H9 (cell line): ENCODE measurements around the gene COL11A1. TPM values are rescaled to one million over a fixed set of nuclear protein-coding genes. Genes with fewer than 3 reads are reported as not detected.

Experiments
- DNase-seq: peaks from one replicate; pipeline ENCODE4 v3.0.0-alpha.2; 2017
- H2AFZ ChIP-seq: one replicate; pipeline ENCODE4 v1.6.1; 2013; ENCODE audit warnings: mild to moderate bottlenecking, low read length, control low read depth, moderate library complexity
- H2AK5ac ChIP-seq: 2 replicates; pipeline ENCODE4 v1.6.1; 2013; ENCODE audit warnings: low read length, control low read depth, mixed read lengths; ENCODE audit not compliant: insufficient read length
- H2BK120ac ChIP-seq: one replicate; pipeline ENCODE4 v1.6.1; 2013; ENCODE audit warnings: low read depth, mild to moderate bottlenecking, low read length, control low read depth, inconsistent platforms; ENCODE audit not compliant: poor library complexity, severe bottlenecking
- H2BK12ac ChIP-seq: 2 replicates; pipeline ENCODE4 v1.6.1; 2013; ENCODE audit warnings: low read length, control low read depth, mixed read lengths, low read depth; ENCODE audit not compliant: insufficient read length
- H2BK15ac ChIP-seq: 2 replicates; pipeline ENCODE4 v1.6.1; 2013; ENCODE audit warnings: low read depth, low read length, control low read depth
- H2BK20ac ChIP-seq: one replicate; pipeline ENCODE4 v1.6.1; 2013; ENCODE audit warnings: low read depth, mild to moderate bottlenecking, low read length, control low read depth, inconsistent platforms; ENCODE audit not compliant: poor library complexity, severe bottlenecking
- H2BK5ac ChIP-seq: 2 replicates; pipeline ENCODE4 v1.6.1; 2013; ENCODE audit warnings: low read length, control low read depth, mixed read lengths; ENCODE audit not compliant: insufficient read length
- H3K14ac ChIP-seq: 2 replicates; pipeline ENCODE4 v1.6.1; 2013; ENCODE audit warnings: low read length, control low read depth; ENCODE audit not compliant: insufficient read depth
- H3K18ac ChIP-seq: 2 replicates; pipeline ENCODE4 v1.6.1; 2013; ENCODE audit warnings: low read depth, mild to moderate bottlenecking, mixed read lengths, low read length, control low read depth; ENCODE audit not compliant: insufficient read length
- H3K23ac ChIP-seq: 2 replicates; pipeline ENCODE4 v1.6.1; 2013; ENCODE audit warnings: low read length, control low read depth, mixed read lengths, low read depth; ENCODE audit not compliant: insufficient read length
- H3K23me2 ChIP-seq: 2 replicates; pipeline ENCODE4 v1.6.1; 2013; ENCODE audit warnings: low read depth, mild to moderate bottlenecking, mixed read lengths, low read length, control low read depth; ENCODE audit not compliant: insufficient read length, poor library complexity, severe bottlenecking
- H3K27ac ChIP-seq: 2 replicates; pipeline ENCODE4 v1.5.1; 2013; ENCODE audit warnings: low read length, control low read depth, mixed read lengths, low read depth; ENCODE audit not compliant: insufficient read length
- H3K27me3 ChIP-seq: 2 replicates; pipeline ENCODE4 v1.6.1; 2013; ENCODE audit warnings: low read length, control low read depth, inconsistent platforms; ENCODE audit not compliant: insufficient read depth
- H3K4ac ChIP-seq: 2 replicates; pipeline ENCODE4 v1.6.1; 2013; ENCODE audit warnings: low read depth, mild to moderate bottlenecking, control low read depth, inconsistent platforms, low read length, moderate library complexity
- H3K4me1 ChIP-seq: 2 replicates; pipeline ENCODE4 v1.6.1; 2013; ENCODE audit warnings: low read length, control low read depth, inconsistent platforms; ENCODE audit not compliant: insufficient read depth
- H3K4me2 ChIP-seq: 2 replicates; pipeline ENCODE4 v1.6.1; 2013; ENCODE audit warnings: low read length, control low read depth, mixed read lengths; ENCODE audit not compliant: insufficient read length, insufficient read depth
- H3K56ac ChIP-seq: 2 replicates; pipeline ENCODE4 v1.6.1; 2013; ENCODE audit warnings: low read depth, mild to moderate bottlenecking, mixed read lengths, low read length, control low read depth; ENCODE audit not compliant: insufficient read length
- H3K79me1 ChIP-seq: 2 replicates; pipeline ENCODE4 v1.6.1; 2013; ENCODE audit warnings: low read depth, mild to moderate bottlenecking, moderate library complexity, low read length, control low read depth, inconsistent platforms; ENCODE audit not compliant: insufficient read depth, poor library complexity, severe bottlenecking
- H3K79me2 ChIP-seq: 2 replicates; pipeline ENCODE4 v1.6.1; 2013; ENCODE audit warnings: low read length, control low read depth, inconsistent platforms; ENCODE audit not compliant: insufficient read depth
- H3K9ac ChIP-seq: 2 replicates; pipeline ENCODE4 v1.6.1; 2013; ENCODE audit warnings: low read length, control low read depth, mixed read lengths; ENCODE audit not compliant: insufficient read length; ENCODE audit errors: extremely low read depth
- H3K9me3 ChIP-seq: one replicate; pipeline ENCODE4 v1.6.1; 2013; ENCODE audit warnings: low read depth, low read length, inconsistent platforms; ENCODE audit not compliant: control insufficient read depth
- H3T11ph ChIP-seq: one replicate; pipeline ENCODE4 v1.6.1; 2013; ENCODE audit warnings: mild to moderate bottlenecking, low read length, control low read depth, inconsistent platforms
- H4K20me1 ChIP-seq: one replicate; pipeline ENCODE4 v1.6.1; 2013; ENCODE audit not compliant: control insufficient read depth, insufficient read length, insufficient read depth
- H4K5ac ChIP-seq: 2 replicates; pipeline ENCODE4 v1.6.1; 2013; ENCODE audit warnings: low read depth, mild to moderate bottlenecking, mixed read lengths, low read length, control low read depth; ENCODE audit not compliant: insufficient read length
- H4K8ac ChIP-seq: replicated peaks from 2 replicates; pipeline ENCODE4 v1.6.1; 2013; ENCODE audit warnings: low read length, control low read depth, mixed read lengths, low read depth; ENCODE audit not compliant: insufficient read length
- H4K91ac ChIP-seq: 2 replicates; pipeline ENCODE4 v1.6.1; 2013; ENCODE audit warnings: low read depth, mild to moderate bottlenecking, moderate library complexity, mixed read lengths, low read length, control low read depth; ENCODE audit not compliant: insufficient read length
- H3K27ac Mint-ChIP-seq, 3 experiments: 2 replicates in 2 of 3; 3 replicates in 1 of 3; pipeline ENCODE4 v1.8.0; 2020 to 2021; ENCODE audit warnings: mixed read lengths in 3 of 3, mild to moderate bottlenecking in 1 of 3, moderate library complexity in 1 of 3
- H3K27me3 Mint-ChIP-seq: 2 replicates; pipeline ENCODE4 v1.8.0; 2021; ENCODE audit warnings: low read depth, mild to moderate bottlenecking, moderate library complexity, mixed read lengths
- H3K36me3 Mint-ChIP-seq, 3 experiments: 2 replicates in 2 of 3; 3 replicates in 1 of 3; pipeline ENCODE4 v1.8.0; 2020 to 2021; ENCODE audit warnings: low read depth in 3 of 3, mixed read lengths in 3 of 3; ENCODE audit not compliant: insufficient read depth in 1 of 3
- H3K4me1 Mint-ChIP-seq, 2 experiments: 2 replicates each; pipeline ENCODE4 v1.8.0; 2020; ENCODE audit warnings: mixed read lengths in 2 of 2
- H3K4me3 Mint-ChIP-seq, 2 experiments: 2 replicates in 1 of 2; 3 replicates in 1 of 2; pipeline ENCODE4 v1.8.0; 2020 to 2021; ENCODE audit warnings: mild to moderate bottlenecking in 2 of 2, mixed read lengths in 2 of 2, moderate library complexity in 1 of 2
- H3K9me3 Mint-ChIP-seq, 2 experiments: 2 replicates in 1 of 2; 3 replicates in 1 of 2; pipeline ENCODE4 v1.8.0; 2020; ENCODE audit warnings: mild to moderate bottlenecking in 2 of 2, mixed read lengths in 2 of 2, moderate library complexity in 1 of 2
- CTCF ChIP-seq: fragments of 200-600 bp; sonication (generic); conservative IDR thresholded peaks from 3 replicates; pipeline ENCODE4 v1.8.0; 2021; ENCODE audit warnings: antibody characterized with exemption, mild to moderate bottlenecking
- total RNA-seq: library from RNA; stranded (reverse); gene quantifications from 2 replicates; pipeline ENCODE4 v1.2.1, GENCODE V29; 2021

COL11A1 gene
- total RNA-seq, 1 experiment from 2014 or later = 7.5 TPM

- no peak overlapping the region for H2BK12ac ChIP-seq
- no peaks in the 10 kb centered on the region for H4K20me1 ChIP-seq
- H2BK20ac ChIP-seq = no peak overlapping the region
- H3K9me3 Mint-ChIP-seq = no peaks in the 10 kb centered on the region
- H3K23ac ChIP-seq = no peak overlapping the region
- no peaks in the 10 kb centered on the region for H3K27me3 ChIP-seq
- no peaks in the 10 kb centered on the region for H3K79me2 ChIP-seq
- H3K56ac ChIP-seq = no peak overlapping the region
- H3K18ac ChIP-seq = no peak overlapping the region
- no peak overlapping the region for H3K4me2 ChIP-seq
- H4K8ac ChIP-seq = no peak overlapping the region
- no peak overlapping the region for H4K5ac ChIP-seq
- no peak overlapping the region for H3K4me3 Mint-ChIP-seq
- no peak overlapping the region for H2AK5ac ChIP-seq
- no peak overlapping the region for H2BK15ac ChIP-seq
- peaks cover 3% of the 10 kb centered on the region; the same call in 1 of the 2 replicates for H3K4me1 ChIP-seq
- no peak overlapping the region for H3K4ac ChIP-seq
- H2AFZ ChIP-seq = no peak overlapping the region
- H4K91ac ChIP-seq = no peak overlapping the region
- H3K9me3 ChIP-seq = no peaks in the 10 kb centered on the region
- H3K27ac ChIP-seq = no peak overlapping the region
- H2BK120ac ChIP-seq = no peak overlapping the region
- H3K27me3 Mint-ChIP-seq = no peaks in the 10 kb centered on the region
- TF ChIP-seq CTCF = no peak
- H3K23me2 ChIP-seq = no peaks in the 10 kb centered on the region
- no peak overlapping the region for H3T11ph ChIP-seq
- H3K36me3 Mint-ChIP-seq = peaks cover 0 to 4% (median 0%) of the 10 kb centered on the region in 3 experiments; a peak in 2 of 7 replicates
- H3K9ac ChIP-seq = no peak overlapping the region
- no peak for DNase-seq
- H3K79me1 ChIP-seq = no peaks in the 10 kb centered on the region
- no peak overlapping the region for H3K27ac Mint-ChIP-seq
- H2BK5ac ChIP-seq = no peak overlapping the region
- H3K4me1 Mint-ChIP-seq = peaks cover 11 to 16% of the 10 kb centered on the region in 2 experiments
- H3K14ac ChIP-seq = no peak overlapping the region
These were observed 166.9 kb downstream of the COL11A1 start for GRCh38 chr1:102941366-102941947.
